Thymus (tissue), 11 donors: ENCODE data around the gene SFTA2. TPM values are rescaled to one million over a fixed set of nuclear protein-coding genes. Genes with fewer than 3 reads are reported as not detected.

Experiments
- DNase-seq, 9 donors: peaks; one replicate each; pipeline ENCODE4 v3.0.0-alpha.2; 2013; ENCODE audit warnings: low spot score in 9 of 9, low read depth in 6 of 9, missing footprints in 1 of 9
- H3K27ac ChIP-seq, 2 donors: one replicate each; pipeline ENCODE4 v1.5.1; 2013; ENCODE audit warnings: control low read depth in 1 of 2, low read depth in 1 of 2, low read length in 1 of 2, mild to moderate bottlenecking in 1 of 2, moderate library complexity in 1 of 2
- H3K27me3 ChIP-seq, 2 donors: one replicate each; pipeline ENCODE4 v1.5.1; 2013; ENCODE audit warnings: low read length in 1 of 2; ENCODE audit not compliant: control insufficient read depth in 2 of 2, insufficient read depth in 1 of 2
- H3K36me3 ChIP-seq, 2 donors: one replicate each; pipeline ENCODE4 v1.5.1; 2013; ENCODE audit warnings: low read length in 1 of 2, mild to moderate bottlenecking in 1 of 2, moderate library complexity in 1 of 2; ENCODE audit not compliant: control insufficient read depth in 2 of 2, insufficient read depth in 2 of 2
- H3K4me1 ChIP-seq, 2 donors: one replicate each; pipeline ENCODE4 v1.5.1; 2013; ENCODE audit warnings: low read length in 2 of 2; ENCODE audit not compliant: control insufficient read depth in 2 of 2, insufficient read depth in 2 of 2
- H3K4me3 ChIP-seq, 2 donors: one replicate each; pipeline ENCODE4 v1.5.1; 2013; ENCODE audit warnings: low read length in 2 of 2, control low read depth in 1 of 2, mild to moderate bottlenecking in 1 of 2
- H3K9me3 ChIP-seq, 2 donors: one replicate each; pipeline ENCODE4 v1.5.1; 2013; ENCODE audit warnings: low read length in 1 of 2, mild to moderate bottlenecking in 1 of 2; ENCODE audit not compliant: control insufficient read depth in 2 of 2, insufficient read depth in 1 of 2
- WGBS: extraction: QIAGEN DNeasy Blood & Tissue Kit; methylation state at CpG from one replicate; pipeline ENCODE4 v1.1.7; 2013; 5-methylcytosine and 5-hydroxymethylcytosine counted together
- polyA plus RNA-seq: library from polyadenylated mRNA; stranded (reverse); fragments of 200-250 nt; gene quantifications from one replicate; pipeline ENCODE4 v1.2.3, GENCODE V29; 2013
- total RNA-seq: library from RNA; stranded (reverse); fragments of 120-200 nt; gene quantifications from one replicate; pipeline ENCODE4 v1.2.4, GENCODE V29; 2013
- donor health status: healthy.

SFTA2 gene
- total and polyA plus RNA-seq, 2 donors: 0.19 to 1.8 TPM

DNA sequence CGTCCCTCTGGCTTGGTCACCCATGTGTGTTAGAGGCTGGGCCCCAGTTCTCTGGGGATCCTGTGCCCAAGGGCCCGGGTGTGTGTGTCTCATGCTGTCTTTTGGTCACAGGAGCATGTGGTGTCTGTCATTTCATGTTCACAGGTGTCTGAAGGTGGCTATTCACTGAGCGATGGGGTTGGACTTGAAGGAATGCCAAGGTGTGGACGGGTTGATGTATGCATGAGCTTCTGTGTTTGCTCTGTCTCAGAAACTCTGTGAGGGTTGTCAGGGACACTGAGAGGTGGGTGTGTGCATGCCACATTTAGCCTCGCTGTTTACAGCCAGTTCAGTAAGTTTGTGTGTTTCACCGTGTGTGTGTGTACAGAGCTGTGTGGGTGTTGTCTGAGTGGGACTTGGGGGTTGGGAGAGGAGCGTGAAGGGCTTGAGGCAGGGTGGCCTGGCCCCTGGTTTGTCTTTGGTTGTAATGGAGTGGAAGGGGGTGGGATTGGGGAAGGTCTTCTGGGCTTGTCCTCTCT lies 46.4 kb downstream of the SFTA2 start:
- WGBS: 76% methylated on average over 7 of the region's 7 CpGs
- H3K36me3 ChIP-seq: peaks cover 15 to 21% of the 10 kb centered on the region in 2 donors
- H3K4me3 ChIP-seq: peak overlapping the region; percentile 68 to 84
- no peaks in the 10 kb centered on the region for H3K9me3 ChIP-seq
- peaks cover 30 to 77% of the 10 kb centered on the region in 2 donors for H3K4me1 ChIP-seq
- peaks cover 0 to 32% of the 10 kb centered on the region in 2 donors for H3K27me3 ChIP-seq
- peak overlapping the region; percentile 56 to 74 for H3K27ac ChIP-seq
- peak in 1 of 9 donors; percentile 43 for DNase-seq

GRCh38 chr6:30884521-30885480 lies 47.2 kb downstream of the SFTA2 start:
- DNase-seq: peak in 2 of 9 donors; percentile 36 to 58
- Histone ChIP-seq H3K4me1 (peaks cover 27 to 77% of the 10 kb centered on the region in 2 donors), H3K27ac (peak overlapping the region; percentile 7 to 74), H3K27me3 (peaks cover 0 to 32% of the 10 kb centered on the region in 2 donors), H3K9me3 (no peaks in the 10 kb centered on the region), H3K4me3 (peak overlapping the region; percentile 68 to 84), H3K36me3 (peaks cover 12 to 14% of the 10 kb centered on the region in 2 donors)
- 13% methylated on average over 59 of the region's 59 CpGs for WGBS

- H3K27me3 ChIP-seq: peaks cover 0 to 32% of the 10 kb centered on the region in 2 donors
- no peaks in the 10 kb centered on the region for H3K9me3 ChIP-seq
- H3K4me1 ChIP-seq: peaks cover 27 to 76% of the 10 kb centered on the region in 2 donors
- H3K27ac ChIP-seq: peak within 1 kb of the TSS; percentile 83 to 85
- DNase-seq: peak in 2 of 9 donors; percentile 63 to 73
- H3K4me3 ChIP-seq: peak within 1 kb of the TSS; percentile 68 to 84
- 14% methylated on average over 62 of the region's 62 CpGs for WGBS
- H3K36me3 ChIP-seq: peaks cover 3 to 5% of the 10 kb centered on the region in 2 donors
Measured at GRCh38 chr6:30883685-30884520, 48.1 kb downstream of the SFTA2 start, which contains the start of gene DDR1. Gene DDR1 (plus strand): TSS chr6:30884519. CDS start chr6:30888730, 4,211 bp downstream.

DNA sequence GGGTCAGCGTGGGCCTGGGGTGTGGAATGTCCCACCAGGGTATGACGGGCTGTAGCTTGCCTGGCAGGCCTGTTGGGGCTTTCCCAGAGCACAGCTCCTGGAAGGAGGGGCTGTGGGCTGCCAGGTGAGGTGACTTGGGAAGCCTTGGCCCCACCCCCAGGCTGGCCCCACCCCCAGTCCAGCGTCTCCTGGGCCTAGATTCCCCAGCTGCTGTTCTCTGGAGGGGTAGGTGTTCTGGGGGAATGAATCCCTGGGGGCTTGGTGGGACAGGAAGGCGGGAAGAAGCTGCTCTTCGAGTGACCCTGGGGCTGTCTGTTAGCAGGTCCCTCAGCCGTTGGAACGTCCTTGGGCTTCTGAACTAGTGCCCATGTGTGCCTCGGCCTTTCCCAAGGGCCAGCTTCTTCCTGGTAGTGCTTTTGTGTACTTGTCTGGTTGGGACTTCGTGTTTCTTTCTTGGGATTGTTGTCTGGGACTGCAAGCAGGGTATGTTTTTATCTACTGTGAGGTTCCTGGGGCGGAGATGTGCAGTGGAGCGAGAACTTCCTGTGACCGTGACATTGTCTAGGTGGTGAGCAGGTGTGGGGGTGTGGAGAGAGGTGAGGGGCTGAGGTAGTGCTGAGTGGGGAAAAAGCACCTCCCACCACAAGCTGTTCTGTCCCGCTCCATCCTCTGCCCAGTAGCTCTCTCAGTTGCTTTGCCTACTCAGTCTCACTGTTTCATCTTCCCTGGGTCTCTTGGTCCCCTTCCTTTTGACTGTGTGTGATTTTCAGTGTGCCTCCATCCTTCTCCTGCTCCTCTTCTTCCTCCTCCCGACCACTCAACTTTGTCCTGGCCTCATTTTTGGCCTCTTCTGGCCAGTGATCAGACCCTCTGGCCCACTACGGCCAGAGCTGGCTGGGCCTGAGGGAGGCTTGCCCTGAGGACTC lies 48.9 kb downstream of the SFTA2 start:
- Histone ChIP-seq H3K27ac (peak overlapping the region; percentile 83 to 85), H3K4me1 (peaks cover 27 to 79% of the 10 kb centered on the region in 2 donors), H3K27me3 (peaks cover 0 to 32% of the 10 kb centered on the region in 2 donors), H3K36me3 (no peaks in the 10 kb centered on the region), H3K9me3 (no peaks in the 10 kb centered on the region), H3K4me3 (peak overlapping the region in 1 of 2 donors; percentile 47)
- WGBS: 86% methylated on average over 15 of the region's 15 CpGs
- peak in 2 of 9 donors; percentile 33 to 55 for DNase-seq

DNA sequence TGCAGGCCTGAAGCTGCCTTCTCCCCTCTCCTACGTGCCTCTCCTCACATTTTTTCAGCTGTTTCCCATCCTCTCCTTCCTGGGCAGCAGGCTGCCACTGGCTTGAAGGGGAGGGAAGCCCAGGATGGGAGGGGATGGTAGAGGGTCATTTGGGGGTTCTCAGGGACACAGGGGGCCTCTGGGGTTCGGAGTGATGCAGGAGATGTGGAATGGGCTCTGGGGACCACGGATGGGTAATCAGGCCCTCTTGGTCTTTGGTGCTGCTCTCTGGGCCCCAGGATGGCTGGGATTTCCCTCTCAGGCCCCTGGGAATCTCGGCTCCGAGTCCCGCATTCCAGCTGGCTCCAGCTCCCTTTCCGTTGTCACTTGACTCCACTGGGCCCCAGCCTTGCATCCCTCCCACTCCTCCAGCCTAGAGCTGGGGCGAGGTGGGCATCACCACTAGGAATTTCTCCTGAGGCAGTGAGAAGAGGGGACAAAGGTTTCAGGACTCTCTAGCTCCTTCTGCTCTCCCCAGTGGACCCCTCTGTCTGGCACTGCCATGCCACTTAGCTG lies 49.7 kb downstream of the SFTA2 start:
- peaks cover 31 to 86% of the 10 kb centered on the region in 2 donors for H3K4me1 ChIP-seq
- H3K27me3 ChIP-seq: peaks cover 0 to 32% of the 10 kb centered on the region in 2 donors
- H3K27ac ChIP-seq: peak overlapping the region; percentile 80 to 83
- H3K4me3 ChIP-seq: no peak overlapping the region
- WGBS: 91% methylated on average over 8 of the region's 8 CpGs
- no peak for DNase-seq
- no peaks in the 10 kb centered on the region for H3K9me3 ChIP-seq
- no peaks in the 10 kb centered on the region for H3K36me3 ChIP-seq

GRCh38 chr6:30881392-30882203 lies 50.4 kb downstream of the SFTA2 start:
- H3K36me3 ChIP-seq: no peaks in the 10 kb centered on the region
- H3K4me3 ChIP-seq: no peak overlapping the region
- H3K9me3 ChIP-seq: no peaks in the 10 kb centered on the region
- peak in 2 of 9 donors; percentile 63 to 73 for DNase-seq
- peaks cover 0 to 32% of the 10 kb centered on the region in 2 donors for H3K27me3 ChIP-seq
- H3K4me1 ChIP-seq: peaks cover 35 to 90% of the 10 kb centered on the region in 2 donors
- peak overlapping the region; percentile 80 to 83 for H3K27ac ChIP-seq
- 86% methylated on average over 14 of the region's 14 CpGs for WGBS
